PC-3 (cell line): ENCODE results near the gene MYO5B.

Source experiments
- EZH2 ChIP-seq: fragments of 300-600 bp; sonication (generic); IDR thresholded peaks from one replicate; pipeline ENCODE4 v1.6.1; 2017; ENCODE audit warnings: antibody characterized with exemption, mild to moderate bottlenecking, low read length; ENCODE audit not compliant: unreplicated experiment
- EZH2phosphoT487 ChIP-seq: fragments of 300-600 bp; sonication (generic); IDR thresholded peaks from 2 replicates; pipeline ENCODE4 v1.6.1; 2018; ENCODE audit warnings: mild to moderate bottlenecking, antibody characterized with exemption, low read length, borderline replicate concordance
- TF ChIP-seq, protein P1 (sequence below): fragments of 300-600 bp; sonication (generic); conservative IDR thresholded peaks from 2 replicates; pipeline ENCODE4 v1.5.1; 2017; ENCODE audit warnings: antibody characterized with exemption, low read depth, mild to moderate bottlenecking, low read length

DNA sequence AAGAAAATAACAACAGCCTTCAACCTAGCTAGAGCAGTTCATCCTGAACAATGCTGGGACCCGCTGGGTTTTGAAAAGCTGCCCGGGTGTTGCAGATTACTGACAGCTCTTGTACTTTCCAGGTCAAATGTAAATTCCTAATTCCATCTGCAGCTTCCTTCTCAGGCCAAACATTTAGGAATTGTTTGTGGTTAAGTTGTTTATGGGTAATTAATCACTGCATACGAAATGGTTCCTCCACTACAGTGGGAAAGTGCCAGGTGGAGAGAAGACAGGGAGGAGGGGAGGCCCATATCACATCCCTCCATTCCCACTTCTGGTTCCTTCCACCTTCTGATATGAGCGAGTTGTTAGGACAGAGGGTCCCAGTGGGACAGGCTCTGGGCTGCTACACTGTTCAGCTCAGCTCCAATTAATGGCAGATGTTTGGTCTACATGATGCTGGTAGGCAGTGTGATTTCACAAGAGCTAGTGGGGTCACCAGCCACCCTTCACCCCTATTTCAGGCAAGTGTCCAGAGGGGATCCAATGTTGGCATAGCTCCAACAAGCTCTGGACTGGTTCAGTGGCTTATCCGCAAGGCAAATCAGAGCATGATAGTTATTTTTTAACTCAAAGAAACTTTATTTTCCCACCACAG is 268.7 kb downstream of the MYO5B start:
- TF ChIP-seq, protein P1, sequence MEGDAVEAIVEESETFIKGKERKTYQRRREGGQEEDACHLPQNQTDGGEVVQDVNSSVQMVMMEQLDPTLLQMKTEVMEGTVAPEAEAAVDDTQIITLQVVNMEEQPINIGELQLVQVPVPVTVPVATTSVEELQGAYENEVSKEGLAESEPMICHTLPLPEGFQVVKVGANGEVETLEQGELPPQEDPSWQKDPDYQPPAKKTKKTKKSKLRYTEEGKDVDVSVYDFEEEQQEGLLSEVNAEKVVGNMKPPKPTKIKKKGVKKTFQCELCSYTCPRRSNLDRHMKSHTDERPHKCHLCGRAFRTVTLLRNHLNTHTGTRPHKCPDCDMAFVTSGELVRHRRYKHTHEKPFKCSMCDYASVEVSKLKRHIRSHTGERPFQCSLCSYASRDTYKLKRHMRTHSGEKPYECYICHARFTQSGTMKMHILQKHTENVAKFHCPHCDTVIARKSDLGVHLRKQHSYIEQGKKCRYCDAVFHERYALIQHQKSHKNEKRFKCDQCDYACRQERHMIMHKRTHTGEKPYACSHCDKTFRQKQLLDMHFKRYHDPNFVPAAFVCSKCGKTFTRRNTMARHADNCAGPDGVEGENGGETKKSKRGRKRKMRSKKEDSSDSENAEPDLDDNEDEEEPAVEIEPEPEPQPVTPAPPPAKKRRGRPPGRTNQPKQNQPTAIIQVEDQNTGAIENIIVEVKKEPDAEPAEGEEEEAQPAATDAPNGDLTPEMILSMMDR, result no peak
- TF ChIP-seq EZH2 (no peak), EZH2phosphoT487 (no peak)
